Fibroblast of lung (primary cell): ENCODE results near the gene TDRD9.

Source experiments
- EZH2 ChIP-seq: IDR thresholded peaks from 2 replicates; pipeline ENCODE4 v1.5.1; 2012; ENCODE audit warnings: low read length, control low read depth, mild to moderate bottlenecking; ENCODE audit errors: missing control alignments
- TF ChIP-seq, protein P1 (sequence below), 2 donors: IDR thresholded peaks in 1 of 2; conservative IDR thresholded peaks in 1 of 2; 1 replicate in 1 of 2; 2 replicates in 1 of 2; pipeline ENCODE4 v1.5.1; 2011 to 2012; ENCODE audit warnings: low read length in 2 of 2, control low read depth in 1 of 2, inconsistent platforms in 1 of 2, low read depth in 1 of 2, mild to moderate bottlenecking in 1 of 2

DNA sequence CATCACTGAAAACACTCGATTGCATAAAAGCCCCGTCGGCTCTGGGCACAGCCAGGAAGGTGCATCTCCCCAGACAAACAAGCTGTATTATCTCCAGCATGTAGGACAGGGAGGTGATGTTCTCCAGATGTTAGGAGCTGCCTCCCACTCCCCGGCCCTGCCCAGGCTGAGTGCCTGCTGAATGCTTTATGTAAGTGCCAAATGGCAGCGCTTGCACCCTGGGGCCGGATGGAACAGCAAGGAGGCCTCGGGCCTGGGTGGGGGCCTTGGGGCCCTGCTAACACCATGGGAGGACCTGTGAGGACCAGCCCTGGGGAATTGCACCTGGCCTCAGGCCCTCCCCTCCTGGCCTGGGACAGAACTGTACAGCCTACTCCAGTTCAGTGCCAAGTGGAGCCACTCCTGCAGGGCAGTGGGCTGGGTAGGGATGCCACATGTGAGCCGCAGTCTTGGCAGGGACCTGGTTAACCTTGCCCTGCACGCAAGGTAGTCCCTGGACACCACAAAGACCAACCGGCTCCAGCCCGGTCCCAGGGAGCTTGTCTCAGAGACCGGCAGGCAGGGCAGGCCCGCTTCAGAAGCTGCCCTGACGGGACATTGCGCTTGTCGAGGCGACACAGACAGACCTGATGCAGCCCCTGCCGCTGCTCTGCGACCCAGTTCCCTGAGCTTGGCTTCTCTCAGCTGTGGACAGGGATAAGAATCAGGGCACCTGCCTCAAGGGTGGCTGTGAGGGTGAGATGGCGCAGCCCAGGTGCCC is 45.6 kb upstream of the TDRD9 start:
- TF ChIP-seq, protein P1, sequence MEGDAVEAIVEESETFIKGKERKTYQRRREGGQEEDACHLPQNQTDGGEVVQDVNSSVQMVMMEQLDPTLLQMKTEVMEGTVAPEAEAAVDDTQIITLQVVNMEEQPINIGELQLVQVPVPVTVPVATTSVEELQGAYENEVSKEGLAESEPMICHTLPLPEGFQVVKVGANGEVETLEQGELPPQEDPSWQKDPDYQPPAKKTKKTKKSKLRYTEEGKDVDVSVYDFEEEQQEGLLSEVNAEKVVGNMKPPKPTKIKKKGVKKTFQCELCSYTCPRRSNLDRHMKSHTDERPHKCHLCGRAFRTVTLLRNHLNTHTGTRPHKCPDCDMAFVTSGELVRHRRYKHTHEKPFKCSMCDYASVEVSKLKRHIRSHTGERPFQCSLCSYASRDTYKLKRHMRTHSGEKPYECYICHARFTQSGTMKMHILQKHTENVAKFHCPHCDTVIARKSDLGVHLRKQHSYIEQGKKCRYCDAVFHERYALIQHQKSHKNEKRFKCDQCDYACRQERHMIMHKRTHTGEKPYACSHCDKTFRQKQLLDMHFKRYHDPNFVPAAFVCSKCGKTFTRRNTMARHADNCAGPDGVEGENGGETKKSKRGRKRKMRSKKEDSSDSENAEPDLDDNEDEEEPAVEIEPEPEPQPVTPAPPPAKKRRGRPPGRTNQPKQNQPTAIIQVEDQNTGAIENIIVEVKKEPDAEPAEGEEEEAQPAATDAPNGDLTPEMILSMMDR (conservative IDR thresholded peaks at IDR 0.05 in 1 of 2, IDR thresholded peaks at IDR 0.05 in 1 of 2; ENCODE audit: low read depth in 1 of 2, low read length in 2 of 2) = no peak
- TF ChIP-seq EZH2 = no peak
